OCI-LY1 (cell line): ENCODE results near the gene CLN6.

ENCODE experiments used
- CTCF ChIP-seq: fragments of 200-600 bp; sonication (generic), shearing (Covaris generic); IDR thresholded peaks from 2 replicates; pipeline ENCODE4 v1.5.1; 2017; ENCODE audit warnings: mild to moderate bottlenecking, antibody characterized with exemption, low read length, moderate library complexity, mixed read lengths
- EZH2 ChIP-seq: fragments of 200-600 bp; sonication (generic), shearing (Covaris generic); IDR thresholded peaks from 2 replicates; pipeline ENCODE4 v1.8.0; 2017; ENCODE audit warnings: borderline replicate concordance, mixed run types, mild to moderate bottlenecking, antibody characterized with exemption, low read length, moderate library complexity, mixed read lengths

- TF ChIP-seq CTCF = no peak
- TF ChIP-seq EZH2 = no peak
Observed at GRCh38 chr15:68205558-68205944, 24.0 kb downstream of the CLN6 start.
